Activated CD8-positive, alpha-beta T cell treated with anti-CD3 and anti-CD28 coated beads for 36 hours (primary cell): ENCODE data around the gene KLHDC3. TPM values are rescaled to one million over a fixed set of nuclear protein-coding genes. Genes with fewer than 3 reads are reported as not detected.

Experiments
- ATAC-seq: fragments of 200-7000 bp; cut with Tn5 transposase; one replicate; pipeline ENCODE4 v1.10.0; 2021; ENCODE audit warnings: mild to moderate bottlenecking, moderate library complexity
- CTCF ChIA-PET: fragments of 350-600 bp; sonication (Branson Sonifier 250); formaldehyde crosslinking; loops from one replicate; lab custom pipeline; 2021; ENCODE audit warnings: antibody characterized with exemption; lab: Charles Lee
- POLR2A ChIA-PET: fragments of 350-600 bp; sonication (Branson Sonifier 250); formaldehyde crosslinking; loops from one replicate; lab custom pipeline; 2021; ENCODE audit warnings: antibody characterized with exemption; lab: Charles Lee
- DNase-seq: peaks from one replicate; pipeline ENCODE4 v3.0.0-alpha.2; 2020
- H3K27ac Mint-ChIP-seq: one replicate; pipeline ENCODE4 v1.8.0; 2021; ENCODE audit warnings: mild to moderate bottlenecking, mixed read lengths
- H3K27me3 Mint-ChIP-seq: one replicate; pipeline ENCODE4 v1.8.0; 2021; ENCODE audit warnings: mixed read lengths
- H3K36me3 Mint-ChIP-seq: one replicate; pipeline ENCODE4 v1.8.0; 2021; ENCODE audit warnings: low read depth, mixed read lengths
- H3K4me1 Mint-ChIP-seq: one replicate; pipeline ENCODE4 v1.8.0; 2021; ENCODE audit warnings: low read depth, mixed read lengths
- H3K4me3 Mint-ChIP-seq: one replicate; pipeline ENCODE4 v1.8.0; 2021; ENCODE audit warnings: mild to moderate bottlenecking, moderate library complexity, mixed read lengths
- H3K9me3 Mint-ChIP-seq: one replicate; pipeline ENCODE4 v1.8.0; 2021; ENCODE audit warnings: mixed read lengths
- intact Hi-C: fragments of 100-400 bp; cut with micrococcal nuclease; formaldehyde crosslinking; loops from one replicate; pipeline ENCODE4 v1.10.0; 2022
- total RNA-seq, 2 experiments: library from RNA; stranded (reverse); gene quantifications; one replicate each; pipeline ENCODE4 v1.2.3, GENCODE V29; 2021
- TF ChIP-seq, protein P1 (sequence below): fragments of 200-600 bp; IDR thresholded peaks from one replicate; pipeline ENCODE4 v1.8.0; 2022; ENCODE audit warnings: antibody characterized with exemption, mild to moderate bottlenecking

The KLHDC3 gene
- total RNA-seq, 2 experiments from 2014 or later: 58.6 to 64.0 TPM

DNA sequence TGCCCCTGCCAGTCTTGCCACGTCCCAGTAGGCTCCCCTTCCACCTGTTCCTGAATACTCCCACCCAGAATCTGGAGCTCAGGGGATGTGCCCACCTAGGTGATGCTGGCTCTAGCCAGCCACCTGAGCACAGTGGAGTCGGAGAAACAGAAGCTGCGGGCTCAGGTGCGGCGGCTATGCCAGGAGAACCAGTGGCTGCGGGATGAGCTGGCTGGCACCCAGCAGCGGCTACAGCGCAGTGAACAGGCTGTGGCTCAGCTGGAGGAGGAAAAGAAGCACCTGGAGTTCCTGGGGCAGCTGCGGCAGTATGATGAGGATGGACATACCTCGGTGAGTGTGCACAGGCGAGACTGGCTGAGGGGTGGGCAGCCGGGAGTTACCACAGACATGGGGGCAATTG, 48.8 kb downstream of the KLHDC3 start:
- POLR2A ChIA-PET: interaction anchor here (0.7 to 1.0 kb wide), 3 partner anchors 14 to 157 kb away, joined by 3 read pairs; no protein-coding TSS in a partner anchor
- CTCF ChIA-PET: interaction anchor here (1.8 kb wide), 1 partner anchor 81 kb away, joined by 8 read pairs; no protein-coding TSS in a partner anchor

DNA sequence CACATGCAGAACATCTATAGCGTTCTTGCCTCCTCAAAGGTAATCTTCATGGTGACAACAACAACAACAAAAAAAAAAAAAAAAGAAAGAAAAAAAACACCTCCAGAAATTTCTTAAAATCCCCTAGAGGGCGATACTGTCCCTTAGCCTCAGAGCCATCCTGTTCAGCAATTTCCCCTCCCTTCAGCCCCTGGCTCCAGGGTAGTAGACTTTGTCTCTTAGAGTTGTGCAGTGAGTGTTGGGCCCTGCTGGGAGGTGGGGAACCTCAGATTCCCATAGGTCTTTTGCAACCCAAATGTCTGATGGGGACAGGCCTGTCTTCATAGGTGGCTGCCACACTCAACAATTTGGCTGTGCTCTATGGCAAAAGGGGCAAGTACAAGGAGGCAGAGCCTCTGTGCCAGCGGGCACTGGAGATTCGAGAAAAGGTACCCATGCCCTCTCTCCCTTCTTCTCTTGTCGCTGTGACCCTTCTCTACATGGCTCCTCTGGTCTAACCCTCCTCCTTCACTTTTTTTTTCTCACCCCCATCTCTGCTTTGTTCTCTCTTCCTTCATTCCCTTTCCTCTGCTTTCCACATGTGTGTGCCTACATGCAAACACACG, 56.1 kb downstream of the KLHDC3 start:
- CTCF ChIA-PET: interaction anchor here (0.7 to 3.3 kb wide), 5 partner anchors 9 to 73 kb away, joined by 3 to 26 read pairs (median 3); partner anchors contain the start of gene RRP36
- no peak overlapping the region for H3K4me3 Mint-ChIP-seq
- H3K4me1 Mint-ChIP-seq: no peaks in the 10 kb centered on the region
- intact Hi-C loops: loop anchor here (2.0 kb wide), 1 partner anchor 73 kb away; no protein-coding TSS in a partner anchor
- H3K9me3 Mint-ChIP-seq: no peaks in the 10 kb centered on the region
- H3K27ac Mint-ChIP-seq: no peak overlapping the region
- H3K36me3 Mint-ChIP-seq: peaks cover 6% of the 10 kb centered on the region
- TF ChIP-seq, protein P1, sequence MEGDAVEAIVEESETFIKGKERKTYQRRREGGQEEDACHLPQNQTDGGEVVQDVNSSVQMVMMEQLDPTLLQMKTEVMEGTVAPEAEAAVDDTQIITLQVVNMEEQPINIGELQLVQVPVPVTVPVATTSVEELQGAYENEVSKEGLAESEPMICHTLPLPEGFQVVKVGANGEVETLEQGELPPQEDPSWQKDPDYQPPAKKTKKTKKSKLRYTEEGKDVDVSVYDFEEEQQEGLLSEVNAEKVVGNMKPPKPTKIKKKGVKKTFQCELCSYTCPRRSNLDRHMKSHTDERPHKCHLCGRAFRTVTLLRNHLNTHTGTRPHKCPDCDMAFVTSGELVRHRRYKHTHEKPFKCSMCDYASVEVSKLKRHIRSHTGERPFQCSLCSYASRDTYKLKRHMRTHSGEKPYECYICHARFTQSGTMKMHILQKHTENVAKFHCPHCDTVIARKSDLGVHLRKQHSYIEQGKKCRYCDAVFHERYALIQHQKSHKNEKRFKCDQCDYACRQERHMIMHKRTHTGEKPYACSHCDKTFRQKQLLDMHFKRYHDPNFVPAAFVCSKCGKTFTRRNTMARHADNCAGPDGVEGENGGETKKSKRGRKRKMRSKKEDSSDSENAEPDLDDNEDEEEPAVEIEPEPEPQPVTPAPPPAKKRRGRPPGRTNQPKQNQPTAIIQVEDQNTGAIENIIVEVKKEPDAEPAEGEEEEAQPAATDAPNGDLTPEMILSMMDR: peak; percentile 79
- POLR2A ChIA-PET: no interaction called here
- ATAC-seq (peak; percentile 85), DNase-seq (peak; percentile 45)
- H3K27me3 Mint-ChIP-seq: no peaks in the 10 kb centered on the region

More for the DNA sequence above, 48.8 kb downstream of the KLHDC3 start:
- Mint-ChIP-seq H3K27me3 (no peaks in the 10 kb centered on the region), H3K4me1 (peaks cover 28% of the 10 kb centered on the region), H3K27ac (no peak overlapping the region), H3K4me3 (no peak overlapping the region), H3K36me3 (peaks cover 13% of the 10 kb centered on the region), H3K9me3 (no peaks in the 10 kb centered on the region)
- TF ChIP-seq, protein P1: no peak
- intact Hi-C loops: no loop called here
- ATAC-seq: no peak
- DNase-seq: no peak

Other genes starting within 250 kb of the KLHDC3 start
- 1 to 10 TPM; 9.7 to 9.8 TPM for gene BICRAL, start 232.2 kb upstream of the KLHDC3 start, total RNA-seq
- 100 to 1,000 TPM; 135 to 137 TPM for gene RPL7L1, start 134.6 kb upstream of the KLHDC3 start, total RNA-seq
- gene PTCRA, start 98.2 kb upstream of the KLHDC3 start, total RNA-seq: not detected
- gene CNPY3, start 84.8 kb upstream of the KLHDC3 start, total RNA-seq: 10 to 100 TPM; 46.2 to 46.8 TPM
- under 1 TPM; 0.25 to 0.38 TPM for gene GNMT, start 53.5 kb upstream of the KLHDC3 start, total RNA-seq
- gene PEX6, start 35.1 kb upstream of the KLHDC3 start, total RNA-seq: 1 to 10 TPM; 7.3 to 9.0 TPM
- 10 to 100 TPM; 41.6 to 47.5 TPM for gene PPP2R5D, start 29.7 kb upstream of the KLHDC3 start, total RNA-seq
- 10 to 100 TPM; 84.8 to 92.3 TPM for gene MEA1, start 303 bp upstream of the KLHDC3 start, total RNA-seq
- 10 to 100 TPM; 47.9 to 48.0 TPM for gene RRP36, start 7.4 kb downstream of the KLHDC3 start, total RNA-seq
- 10 to 100 TPM; 13.9 TPM for gene CUL7, start 39.6 kb downstream of the KLHDC3 start, total RNA-seq
- gene MRPL2, start 45.2 kb downstream of the KLHDC3 start, total RNA-seq: 100 to 1,000 TPM; 108 TPM
- gene KLC4, start 45.4 kb downstream of the KLHDC3 start, total RNA-seq: 10 to 100 TPM; 10.6 to 11.5 TPM
- gene PTK7, start 62.1 kb downstream of the KLHDC3 start, total RNA-seq: 1 to 10 TPM; 3.8 to 4.1 TPM
- 10 to 100 TPM; 34.5 to 35.4 TPM for gene SRF, start 157.0 kb downstream of the KLHDC3 start, total RNA-seq
- gene CUL9, start 167.9 kb downstream of the KLHDC3 start, total RNA-seq: 10 to 100 TPM; 38.8 to 43.1 TPM
- gene DNPH1, start 215.2 kb downstream of the KLHDC3 start, total RNA-seq: 10 to 100 TPM; 86.2 to 86.5 TPM
- gene TTBK1, start 229.2 kb downstream of the KLHDC3 start, total RNA-seq: under 1 TPM; 0.09 to 0.11 TPM